A549 (cell line): ENCODE results near the gene VWA8. TPM values are rescaled to one million over a fixed set of nuclear protein-coding genes. Genes with fewer than 3 reads are reported as not detected.

Source experiments
- ATAC-seq, 2 experiments: fragments of 200-7000 bp in 1 of 2; fragments of >200 bp in 1 of 2; cut with Nextera tagmentation in 1 of 2; cut with Tn5 transposase in 1 of 2; 3 replicates each; pipeline versions ENCODE4 v1.8.0 to v1.9.1; 2018 to 2020; ENCODE audit warnings: mild to moderate bottlenecking in 1 of 2, moderate library complexity in 1 of 2
- CTCF ChIA-PET: fragments of 300-600 bp; sonication (Branson Sonifier 250); formaldehyde crosslinking; extraction: SDS; loops from one replicate; lab custom pipeline; 2021; ENCODE audit warnings: antibody characterized with exemption, inconsistent platforms; lab: Yijun Ruan, JAX
- POLR2A ChIA-PET: fragments of 350-600 bp; formaldehyde crosslinking; extraction: SDS; loops from one replicate; lab custom pipeline; 2021; ENCODE audit warnings: antibody characterized with exemption, inconsistent platforms; lab: Yijun Ruan, JAX
- DNase-seq, 2 experiments: peaks; one replicate each; pipeline versions ENCODE4 v3.0.0 to v3.0.0-alpha.2; 2011 to 2016; ENCODE audit warnings: low read depth in 1 of 2, low spot score in 1 of 2
- FAIRE-seq: peaks from 2 replicates; lab custom pipeline; 2011; peaks lifted over from hg19 to GRCh38; lab: Jason Lieb, UNC
- H3K27ac ChIP-seq, 2 experiments: fragments of >200 bp; sonication (Bioruptor Twin); formaldehyde crosslinking; 3 replicates each; pipeline ENCODE4 v1.5.1; 2016 to 2017
- H3K4me1 ChIP-seq: fragments of >200 bp; sonication (Bioruptor Twin); formaldehyde crosslinking; 3 replicates; pipeline ENCODE4 v1.6.1; 2016
- H3K4me2 ChIP-seq: fragments of >200 bp; sonication (Bioruptor Twin); formaldehyde crosslinking; 3 replicates; pipeline ENCODE4 v1.6.1; 2016
- H3K4me3 ChIP-seq: fragments of >200 bp; sonication (Bioruptor Twin); formaldehyde crosslinking; 3 replicates; pipeline ENCODE4 v1.5.1; 2016
- H3K9me3 ChIP-seq: fragments of >200 bp; sonication (Bioruptor Twin); formaldehyde crosslinking; 3 replicates; pipeline ENCODE4 v1.6.1; 2016
- EHF ChIP-seq: fragments of 250-450 bp; sonication (Bioruptor Pico); IDR thresholded peaks from 2 replicates; pipeline ENCODE4 v1.5.0; 2020; ENCODE audit warnings: mild to moderate bottlenecking
- EP300 ChIP-seq, 2 experiments: fragments of >200 bp; sonication (Bioruptor Twin); formaldehyde crosslinking; IDR thresholded peaks; 2 replicates in 1 of 2; 3 replicates in 1 of 2; pipeline ENCODE4 v1.6.1; 2016 to 2017
- FOXS1 ChIP-seq: fragments of 250-450 bp; sonication (Bioruptor Pico); IDR thresholded peaks from 2 replicates; pipeline ENCODE4 v1.5.0; 2020; ENCODE audit warnings: mild to moderate bottlenecking, moderate library complexity
- JUN ChIP-seq, 2 experiments: fragments of >200 bp; sonication (Bioruptor Twin); formaldehyde crosslinking; IDR thresholded peaks; 2 replicates in 1 of 2; 3 replicates in 1 of 2; pipeline ENCODE4 v1.6.1; 2016 to 2017
- KDM5A ChIP-seq: fragments of 200-600 bp; sonication (generic); IDR thresholded peaks from 2 replicates; pipeline ENCODE4 v1.6.1; 2016; ENCODE audit warnings: antibody characterized with exemption, mild to moderate bottlenecking
- NFE2L2 ChIP-seq: fragments of 150-350 bp; conservative IDR thresholded peaks from 2 replicates; pipeline ENCODE4 v1.6.1; 2014; ENCODE audit warnings: low read length
- NR3C1 ChIP-seq: fragments of >200 bp; sonication (Bioruptor Twin); formaldehyde crosslinking; IDR thresholded peaks from 3 replicates; pipeline ENCODE4 v1.6.1; 2017
- PHF8 ChIP-seq: fragments of 200-600 bp; sonication (generic); IDR thresholded peaks from 2 replicates; pipeline ENCODE4 v1.6.1; 2016; ENCODE audit warnings: low read depth, mild to moderate bottlenecking, antibody characterized with exemption, moderate library complexity, borderline replicate concordance
- RARB ChIP-seq: fragments of 250-450 bp; sonication (Bioruptor Pico); IDR thresholded peaks from 2 replicates; pipeline ENCODE4 v1.8.0; 2021; ENCODE audit warnings: mild to moderate bottlenecking, moderate library complexity
- RCOR1 ChIP-seq: fragments of 150-350 bp; IDR thresholded peaks from 2 replicates; pipeline ENCODE4 v1.6.1; 2014; ENCODE audit warnings: antibody characterized with exemption, low read length, low read depth
- TFCP2L1 ChIP-seq: fragments of 250-450 bp; sonication (Bioruptor Pico); IDR thresholded peaks from 2 replicates; pipeline ENCODE4 v1.5.0; 2021; ENCODE audit warnings: mild to moderate bottlenecking
- WGBS: methylation state at CpG from one replicate; pipeline ENCODE4 v1.1.6; 2017; ENCODE audit errors: missing lambda C conversion rate; 5-methylcytosine and 5-hydroxymethylcytosine counted together
- polyA plus RNA-seq, 4 experiments: library from polyadenylated mRNA; depleted of rRNA in 3 of 4; stranded (reverse); fragments of >200 nt; fragmentation: RNase III in 1 of 4; extraction: RNeasy Plus Mini Kit Qiagen cat#74134 plus additional on column Dnase treatment in 1 of 4; gene quantifications; 2 replicates in 3 of 4; 3 replicates in 1 of 4; pipeline ENCODE4 v1.2.3, GENCODE V29; 2011 to 2017
- TF ChIP-seq, protein P1 (sequence below): fragments of >200 bp; sonication (Bioruptor Twin); formaldehyde crosslinking; IDR thresholded peaks from 3 replicates; pipeline ENCODE4 v1.5.1; 2016
- TF ChIP-seq, protein P2 (sequence below): fragments of 450-650 bp; IDR thresholded peaks from 2 replicates; pipeline ENCODE4 v1.6.1; 2014; ENCODE audit warnings: antibody characterized with exemption
- TF ChIP-seq, protein P3 (sequence below): fragments of 150-350 bp; IDR thresholded peaks from 2 replicates; pipeline ENCODE4 v1.6.1; 2014; ENCODE audit warnings: low read depth, mild to moderate bottlenecking, low read length
- TF ChIP-seq, protein P4 (sequence below): fragments of 250-450 bp; sonication (Bioruptor Pico); IDR thresholded peaks from 2 replicates; pipeline ENCODE4 v1.5.0; 2020; ENCODE audit warnings: low read depth, mild to moderate bottlenecking, moderate library complexity

Gene VWA8
- polyA plus RNA-seq, 2 of the 4 experiments (the other 2 are of a cell fraction), result 6.4 to 15.3 TPM

DNA sequence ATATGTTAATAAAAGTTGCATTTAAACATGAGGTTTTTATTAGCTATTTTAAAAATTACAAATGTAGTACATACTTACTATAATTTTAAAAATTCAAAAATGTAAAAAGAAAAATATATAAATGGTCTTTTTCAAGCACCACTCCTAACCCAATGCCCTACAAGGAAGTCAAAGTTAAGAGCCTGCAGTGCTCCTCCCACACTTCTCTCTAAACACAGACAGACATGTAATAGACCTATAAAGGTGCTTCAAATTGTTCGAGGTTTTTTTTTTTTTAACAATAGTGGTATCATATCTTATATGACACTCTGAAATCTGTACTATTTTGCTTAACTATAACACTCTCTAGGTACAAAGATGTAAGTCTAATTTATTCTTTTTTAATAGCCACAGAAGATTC, 25.4 kb downstream of the VWA8 start:
- no peak for DNase-seq
- peaks cover 7% of the 10 kb centered on the region; the same call in 1 of the 3 replicates for H3K9me3 ChIP-seq
- no peak overlapping the region for H3K4me2 ChIP-seq
- ChIA-PET POLR2A (no interaction called here), CTCF (interaction anchor here (0.6 kb wide), 1 partner anchor 17 kb away, joined by 3 read pairs; no protein-coding TSS in a partner anchor)
- no peak overlapping the region for H3K27ac ChIP-seq
- no peaks in the 10 kb centered on the region for H3K4me1 ChIP-seq
- H3K4me3 ChIP-seq, result no peak overlapping the region
- ATAC-seq, result no peak
- WGBS, result 88% methylated on average over 1 of the region's 1 CpG
- TF ChIP-seq KDM5A, result no peak
- no peak for FAIRE-seq

DNA sequence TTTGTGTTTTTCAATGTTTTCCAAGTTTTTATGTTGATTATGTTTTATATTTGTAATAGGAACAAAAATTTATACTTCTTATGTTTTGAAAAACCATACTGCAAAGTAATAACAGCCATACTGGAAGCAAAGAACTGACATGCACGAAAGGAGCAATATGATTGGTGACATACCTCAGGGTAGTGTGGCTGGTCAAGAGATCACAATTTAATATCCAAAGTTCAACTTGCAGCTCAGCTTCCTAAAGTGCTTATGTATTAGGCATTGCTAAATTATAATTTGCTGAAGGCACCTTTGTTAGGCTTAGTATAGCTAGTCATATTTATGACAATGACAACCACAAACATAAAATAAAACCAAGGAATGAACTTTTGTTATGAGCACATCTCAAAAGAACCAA, 25.9 kb downstream of the VWA8 start:
- no peak for ATAC-seq
- 91% methylated on average over 1 of the region's 1 CpG for WGBS
- FAIRE-seq, result no peak

DNA sequence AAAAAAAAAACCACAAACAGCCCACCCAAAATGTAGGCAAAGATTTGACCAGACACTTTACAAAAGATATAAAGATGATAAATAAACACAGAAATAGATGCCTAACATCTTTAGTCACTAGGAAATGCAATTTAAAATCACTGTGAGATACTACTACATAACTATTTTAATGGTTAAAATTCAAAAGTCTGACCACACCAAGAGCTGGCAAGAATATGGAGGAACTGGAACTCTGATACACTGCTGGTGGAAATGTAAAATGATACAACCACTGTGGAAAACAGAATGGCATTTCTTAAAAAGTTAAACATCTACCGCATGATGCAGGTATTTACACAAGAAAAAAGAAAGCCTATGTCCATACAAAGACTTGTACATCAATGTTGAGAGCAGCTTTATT, 26.8 kb downstream of the VWA8 start:
- Histone ChIP-seq H3K27ac (no peak overlapping the region), H3K9me3 (peaks cover 7% of the 10 kb centered on the region; the same call in 1 of the 3 replicates), H3K4me2 (no peak overlapping the region)
- ATAC-seq (no peak), DNase-seq (no peak)
- WGBS, result 94% methylated on average over 1 of the region's 1 CpG
- no peak for TF ChIP-seq JUN (IDR thresholded peaks at IDR 0.05)
- TF ChIP-seq NR3C1, result no peak
- no peak for TF ChIP-seq TFCP2L1 (CRISPR knock-in tag)
- TF ChIP-seq FOXS1, result no peak
- no peak for TF ChIP-seq RCOR1
- TF ChIP-seq, protein P1, sequence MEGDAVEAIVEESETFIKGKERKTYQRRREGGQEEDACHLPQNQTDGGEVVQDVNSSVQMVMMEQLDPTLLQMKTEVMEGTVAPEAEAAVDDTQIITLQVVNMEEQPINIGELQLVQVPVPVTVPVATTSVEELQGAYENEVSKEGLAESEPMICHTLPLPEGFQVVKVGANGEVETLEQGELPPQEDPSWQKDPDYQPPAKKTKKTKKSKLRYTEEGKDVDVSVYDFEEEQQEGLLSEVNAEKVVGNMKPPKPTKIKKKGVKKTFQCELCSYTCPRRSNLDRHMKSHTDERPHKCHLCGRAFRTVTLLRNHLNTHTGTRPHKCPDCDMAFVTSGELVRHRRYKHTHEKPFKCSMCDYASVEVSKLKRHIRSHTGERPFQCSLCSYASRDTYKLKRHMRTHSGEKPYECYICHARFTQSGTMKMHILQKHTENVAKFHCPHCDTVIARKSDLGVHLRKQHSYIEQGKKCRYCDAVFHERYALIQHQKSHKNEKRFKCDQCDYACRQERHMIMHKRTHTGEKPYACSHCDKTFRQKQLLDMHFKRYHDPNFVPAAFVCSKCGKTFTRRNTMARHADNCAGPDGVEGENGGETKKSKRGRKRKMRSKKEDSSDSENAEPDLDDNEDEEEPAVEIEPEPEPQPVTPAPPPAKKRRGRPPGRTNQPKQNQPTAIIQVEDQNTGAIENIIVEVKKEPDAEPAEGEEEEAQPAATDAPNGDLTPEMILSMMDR, result no peak
- TF ChIP-seq, protein P2, sequence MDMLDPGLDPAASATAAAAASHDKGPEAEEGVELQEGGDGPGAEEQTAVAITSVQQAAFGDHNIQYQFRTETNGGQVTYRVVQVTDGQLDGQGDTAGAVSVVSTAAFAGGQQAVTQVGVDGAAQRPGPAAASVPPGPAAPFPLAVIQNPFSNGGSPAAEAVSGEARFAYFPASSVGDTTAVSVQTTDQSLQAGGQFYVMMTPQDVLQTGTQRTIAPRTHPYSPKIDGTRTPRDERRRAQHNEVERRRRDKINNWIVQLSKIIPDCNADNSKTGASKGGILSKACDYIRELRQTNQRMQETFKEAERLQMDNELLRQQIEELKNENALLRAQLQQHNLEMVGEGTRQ, result no peak
- no peak for TF ChIP-seq EP300 (IDR thresholded peaks at IDR 0.05)
- no peak for TF ChIP-seq NFE2L2
- no peak for TF ChIP-seq EHF (CRISPR knock-in tag)
- TF ChIP-seq RARB (CRISPR knock-in tag), result no peak
- TF ChIP-seq, protein P3, sequence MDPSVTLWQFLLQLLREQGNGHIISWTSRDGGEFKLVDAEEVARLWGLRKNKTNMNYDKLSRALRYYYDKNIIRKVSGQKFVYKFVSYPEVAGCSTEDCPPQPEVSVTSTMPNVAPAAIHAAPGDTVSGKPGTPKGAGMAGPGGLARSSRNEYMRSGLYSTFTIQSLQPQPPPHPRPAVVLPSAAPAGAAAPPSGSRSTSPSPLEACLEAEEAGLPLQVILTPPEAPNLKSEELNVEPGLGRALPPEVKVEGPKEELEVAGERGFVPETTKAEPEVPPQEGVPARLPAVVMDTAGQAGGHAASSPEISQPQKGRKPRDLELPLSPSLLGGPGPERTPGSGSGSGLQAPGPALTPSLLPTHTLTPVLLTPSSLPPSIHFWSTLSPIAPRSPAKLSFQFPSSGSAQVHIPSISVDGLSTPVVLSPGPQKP, result no peak
- no peak for TF ChIP-seq PHF8
- TF ChIP-seq, all 56 proteins: peak for 0
- H3K4me1 ChIP-seq, result no peaks in the 10 kb centered on the region
- no peak for FAIRE-seq
- ChIA-PET CTCF (no interaction called here), POLR2A (no interaction called here)
- no peak overlapping the region for H3K4me3 ChIP-seq

More for the DNA sequence above, 25.9 kb downstream of the VWA8 start:
- POLR2A ChIA-PET, result no interaction called here
- TF ChIP-seq, protein P3, result no peak
- TF ChIP-seq, protein P4, sequence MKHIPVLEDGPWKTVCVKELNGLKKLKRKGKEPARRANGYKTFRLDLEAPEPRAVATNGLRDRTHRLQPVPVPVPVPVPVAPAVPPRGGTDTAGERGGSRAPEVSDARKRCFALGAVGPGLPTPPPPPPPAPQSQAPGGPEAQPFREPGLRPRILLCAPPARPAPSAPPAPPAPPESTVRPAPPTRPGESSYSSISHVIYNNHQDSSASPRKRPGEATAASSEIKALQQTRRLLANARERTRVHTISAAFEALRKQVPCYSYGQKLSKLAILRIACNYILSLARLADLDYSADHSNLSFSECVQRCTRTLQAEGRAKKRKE (CRISPR knock-in tag), result no peak
- Histone ChIP-seq H3K27ac (no peak overlapping the region), H3K4me1 (no peaks in the 10 kb centered on the region), H3K9me3 (peaks cover 7% of the 10 kb centered on the region; the same call in 1 of the 3 replicates), H3K4me2 (no peak overlapping the region), H3K4me3 (no peak overlapping the region)
- no peak for DNase-seq
- CTCF ChIA-PET, result interaction anchor here (0.6 kb wide), 1 partner anchor 18 kb away, joined by 3 read pairs; no protein-coding TSS in a partner anchor
